A549 treated with ZK216348 at 1 μM for 4 hours (cell line): Measurements from ENCODE around the gene GJE1. TPM values are rescaled to one million over a fixed set of nuclear protein-coding genes. Genes with fewer than 3 reads are reported as not detected.

Source experiments
- total RNA-seq: library from RNA; stranded (reverse); fragments of 200-300 nt; extraction: Qiagen RNA extraction; gene quantifications from 5 replicates; pipeline ENCODE4 v1.2.3, GENCODE V29; 2022; ENCODE audit warnings: low read depth

GJE1 gene, protein sequence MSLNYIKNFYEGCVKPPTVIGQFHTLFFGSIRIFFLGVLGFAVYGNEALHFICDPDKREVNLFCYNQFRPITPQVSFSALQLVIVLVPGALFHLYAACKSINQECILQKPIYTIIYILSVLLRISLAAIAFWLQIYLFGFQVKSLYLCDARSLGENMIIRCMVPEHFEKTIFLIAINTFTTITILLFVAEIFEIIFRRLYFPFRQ
- total RNA-seq = not detected in 5 replicates

DNA sequence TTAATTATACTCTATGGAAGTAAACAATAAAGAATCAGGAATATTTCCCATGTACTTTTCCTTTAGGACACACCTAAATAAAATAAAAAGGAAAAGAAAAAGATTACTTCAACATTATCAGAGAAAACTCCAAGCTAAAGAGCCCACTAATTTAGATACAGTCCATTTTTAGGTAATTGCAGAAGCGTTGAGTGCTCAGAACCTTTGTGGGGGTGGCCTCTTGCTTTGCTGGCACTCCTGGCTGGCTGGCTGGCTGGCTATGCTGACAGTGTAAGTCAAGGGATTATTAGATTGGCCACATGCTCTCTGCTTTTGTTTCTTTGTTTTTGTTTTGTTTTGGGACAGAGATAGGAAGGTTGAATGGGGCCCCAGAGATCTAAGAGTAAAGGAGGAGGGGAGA is at the start of gene GJE1:
Gene GJE1, plus strand, starts transcription at position 301 of the 400 bp plus-strand sequence. CDS start 234 bp downstream, outside the sequence.

DNA sequence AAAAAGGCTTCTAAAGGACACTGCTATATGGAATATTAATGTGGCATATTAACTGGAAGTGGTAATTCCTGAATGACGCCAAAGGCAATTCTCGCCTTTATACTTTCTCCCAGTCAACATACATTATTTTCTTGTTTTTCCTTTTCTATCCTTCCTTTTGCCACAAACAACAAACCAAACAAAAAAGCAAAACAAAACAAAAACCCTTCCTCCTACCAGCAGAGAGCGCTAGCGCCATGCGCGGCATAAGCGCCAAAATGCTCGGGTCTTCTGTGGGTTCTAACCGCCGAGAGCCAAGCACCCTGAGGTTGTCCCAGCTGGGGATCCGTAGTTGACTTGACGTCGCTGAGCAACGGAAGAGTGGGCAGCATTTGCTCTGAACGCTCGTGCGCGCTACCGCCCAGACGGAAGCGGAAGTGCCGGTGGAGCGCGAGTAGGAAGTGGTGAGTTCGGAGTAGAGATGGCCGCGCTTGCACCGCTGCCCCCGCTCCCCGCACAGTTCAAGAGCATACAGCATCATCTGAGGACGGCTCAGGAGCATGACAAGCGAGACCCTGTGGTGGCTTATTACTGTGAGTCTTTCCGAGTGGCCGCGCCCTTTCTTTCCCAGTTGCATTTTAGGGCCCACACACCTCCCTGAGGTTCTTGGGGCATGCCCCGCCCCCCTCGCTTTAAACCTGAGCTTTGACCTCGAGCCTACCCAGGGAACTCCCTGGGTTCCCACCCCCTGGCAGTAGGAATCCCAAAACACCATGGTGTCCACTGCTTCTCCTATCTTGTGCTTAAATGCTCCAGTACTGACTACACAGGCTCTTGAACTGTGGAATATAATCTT is 14.3 kb downstream of the GJE1 start, which contains the start of the genes NMBR and VTA1:
Gene NMBR, minus strand, starts transcription at position 295 of the 835 bp plus-strand sequence. CDS start 58,464 bp downstream, outside the sequence.
Gene VTA1, plus strand, starts transcription at position 436 of the 835 bp plus-strand sequence. Its CDS starts 25 bp downstream, at position 461.

Other genes starting within 250 kb of the GJE1 start
- gene NMBR, start 14.2 kb downstream of the GJE1 start, total RNA-seq = not detected in 5 replicates
- gene VTA1, start 14.3 kb downstream of the GJE1 start, total RNA-seq = 36.0 to 47.9 TPM (median 44.2 TPM) in 5 replicates
- 37.0 to 76.6 TPM (median 63.3 TPM) in 5 replicates for gene ADGRG6, start 169.1 kb downstream of the GJE1 start, total RNA-seq